Middle frontal gyrus (tissue), 1 donor: ENCODE results near the gene AACS.

Experiments used
- DNase-seq: peaks from one replicate; pipeline ENCODE4 v3.0.0-alpha.2; 2015; ENCODE audit warnings: low spot score; ENCODE audit errors: extremely low spot score

The AACS gene

GRCh38 chr12:125149160-125150108, 84.2 kb downstream of the AACS start:
- no peak for DNase-seq

- DNase-seq = no peak
Observed at GRCh38 chr12:125151284-125151683, 86.0 kb downstream of the AACS start.

GRCh38 chr12:125152463-125152862, 87.2 kb downstream of the AACS start:
- no peak for DNase-seq

- no peak for DNase-seq
Observed at GRCh38 chr12:125155366-125155765, 90.1 kb downstream of the AACS start.

- DNase-seq = no peak
Observed at GRCh38 chr12:125157177-125157576, 91.9 kb downstream of the AACS start.

- no peak for DNase-seq
Observed at GRCh38 chr12:125159702-125160101, 94.5 kb downstream of the AACS start.

GRCh38 chr12:125160281-125160955, 95.2 kb downstream of the AACS start:
- DNase-seq = no peak

- no peak for DNase-seq
Observed at GRCh38 chr12:125161712-125162022, 96.4 kb downstream of the AACS start.

GRCh38 chr12:125162489-125163028, 97.3 kb downstream of the AACS start:
- DNase-seq = no peak

GRCh38 chr12:125163148-125163547, 97.9 kb downstream of the AACS start:
- no peak for DNase-seq

- no peak for DNase-seq
Observed at GRCh38 chr12:125164541-125164940, 99.3 kb downstream of the AACS start.

- no peak for DNase-seq
Observed at GRCh38 chr12:125166041-125166440, 100.8 kb downstream of the AACS start.

- no peak for DNase-seq
Observed at GRCh38 chr12:125167658-125168057, 102.4 kb downstream of the AACS start.

GRCh38 chr12:125169451-125169850, 104.2 kb downstream of the AACS start:
- DNase-seq = no peak

- no peak for DNase-seq
Observed at GRCh38 chr12:125169870-125170269, 104.6 kb downstream of the AACS start.

GRCh38 chr12:125171267-125171666, 106.0 kb downstream of the AACS start:
- no peak for DNase-seq

- no peak for DNase-seq
Observed at GRCh38 chr12:125172231-125172850, 107.1 kb downstream of the AACS start.

- no peak for DNase-seq
Observed at GRCh38 chr12:125175576-125175975, 110.3 kb downstream of the AACS start.

- DNase-seq = no peak
Observed at GRCh38 chr12:125178222-125178621, 113.0 kb downstream of the AACS start.

GRCh38 chr12:125180144-125180543, 114.9 kb downstream of the AACS start:
- no peak for DNase-seq

- no peak for DNase-seq
Observed at GRCh38 chr12:125181107-125181506, 115.9 kb downstream of the AACS start.
